ENCODE data around the gene SNX10.
"Not testable (repeated sequence)": the region's sequence is repeated elsewhere in the genome, so short reads cannot be mapped to it uniquely, and the experiment has no call there.

SNX10 gene

GRCh38 chr7:26291699-26292538, at the start of gene SNX10:
SNX10 (plus strand) TSS chr7:26291862; CDS start chr7:26346443, 54,581 bp downstream.
- DNase-seq: peak; percentile 72

GRCh38 chr7:26245150-26245549, 46.5 kb upstream of the SNX10 start:
- DNase-seq: no peak

- DNase-seq: no peak
Measured at GRCh38 chr7:26250239-26250638, 41.4 kb upstream of the SNX10 start.

GRCh38 chr7:26261866-26262265, 29.8 kb upstream of the SNX10 start:
- DNase-seq: not testable (repeated sequence)

- DNase-seq: no peak
Measured at GRCh38 chr7:26265065-26265464, 26.6 kb upstream of the SNX10 start.

DNA sequence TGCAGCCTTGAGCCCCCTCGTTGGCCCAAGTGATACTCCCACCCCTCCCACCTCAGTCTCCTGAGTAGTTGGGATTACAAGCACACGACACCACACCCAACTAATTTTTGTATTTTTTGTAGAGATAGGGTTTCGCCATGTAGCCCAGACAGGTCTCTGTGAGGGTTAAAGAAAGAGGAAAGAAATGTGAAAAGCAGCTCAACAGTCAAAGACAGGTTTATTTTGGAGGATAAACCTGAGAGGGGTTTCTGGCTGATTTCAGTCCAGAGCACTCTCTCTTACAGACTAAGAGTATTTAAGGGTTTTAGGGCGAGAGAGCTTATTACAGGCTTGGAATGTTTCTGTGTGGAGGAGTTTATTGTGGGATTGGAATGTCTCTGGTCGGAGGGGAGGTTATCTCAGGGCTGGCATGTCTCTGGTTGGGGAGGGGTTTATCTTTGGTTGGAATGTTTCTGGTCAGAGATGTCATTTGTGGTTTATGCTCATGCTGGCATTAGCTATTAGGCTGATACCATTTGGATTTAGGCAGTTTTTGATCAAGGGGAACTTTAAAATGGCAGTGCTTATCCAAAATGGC, 26.1 kb upstream of the SNX10 start:
- DNase-seq: no peak

GRCh38 chr7:26267601-26268166, 24.0 kb upstream of the SNX10 start:
- DNase-seq: no peak

DNA sequence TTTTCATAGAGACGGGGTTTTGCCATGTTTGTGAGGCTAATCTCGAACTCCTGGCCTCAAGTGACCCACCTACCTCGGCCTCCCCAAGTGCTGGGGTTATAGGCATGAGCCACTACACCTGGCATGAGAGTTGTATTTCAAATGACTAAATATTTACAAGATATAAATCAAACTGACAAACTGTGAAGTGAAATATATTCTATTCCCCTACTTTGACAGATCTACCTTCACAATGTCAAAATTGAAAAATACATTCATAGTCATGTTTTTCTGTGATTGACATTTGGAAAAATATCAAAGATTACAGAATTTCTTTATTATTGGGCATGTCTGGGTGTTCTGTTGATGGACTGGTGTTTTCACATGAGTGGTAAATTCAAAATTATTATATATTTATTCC, 16.4 kb upstream of the SNX10 start:
- no peak for DNase-seq

DNA sequence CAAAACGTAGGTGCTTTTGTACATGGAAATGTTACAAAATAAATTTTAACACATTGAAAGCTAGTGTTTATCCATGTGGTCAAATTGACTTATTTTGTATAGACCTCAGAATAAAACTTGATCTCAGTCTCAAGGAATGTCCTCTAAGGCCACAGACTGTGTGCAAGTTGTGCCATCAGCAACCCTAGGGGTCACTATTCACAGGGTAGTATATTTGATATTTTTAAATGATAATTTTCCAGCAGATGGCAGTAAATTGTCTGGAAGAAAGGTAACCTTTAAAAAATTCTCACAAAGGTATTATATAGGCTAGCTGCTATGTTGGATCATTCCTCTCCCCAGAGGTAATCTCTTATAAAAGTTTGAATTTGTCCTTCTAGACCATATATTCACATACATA, 12.9 kb upstream of the SNX10 start:
- no peak for DNase-seq

- DNase-seq: no peak
Measured at GRCh38 chr7:26279405-26279804, 12.3 kb upstream of the SNX10 start.

DNA sequence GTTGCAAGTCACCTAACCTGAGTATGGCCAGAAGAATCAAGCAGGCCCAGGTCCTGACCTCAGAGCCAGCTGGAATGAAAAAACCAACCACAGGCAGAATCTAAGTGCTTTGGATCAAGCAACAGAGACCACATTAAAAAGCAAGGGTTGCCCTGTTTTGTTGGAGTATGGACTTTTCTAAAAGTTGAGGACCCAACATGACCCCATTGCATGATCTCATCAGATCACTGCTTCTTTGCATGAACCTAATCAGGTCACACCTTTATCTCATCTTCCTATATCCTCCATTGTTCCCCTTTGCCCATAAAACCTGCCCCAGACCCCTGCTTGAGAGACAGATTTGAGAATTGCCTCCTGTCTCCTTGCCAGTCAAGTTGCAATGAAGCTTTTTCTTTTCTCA, 11.6 kb upstream of the SNX10 start:
- DNase-seq: no peak

DNA sequence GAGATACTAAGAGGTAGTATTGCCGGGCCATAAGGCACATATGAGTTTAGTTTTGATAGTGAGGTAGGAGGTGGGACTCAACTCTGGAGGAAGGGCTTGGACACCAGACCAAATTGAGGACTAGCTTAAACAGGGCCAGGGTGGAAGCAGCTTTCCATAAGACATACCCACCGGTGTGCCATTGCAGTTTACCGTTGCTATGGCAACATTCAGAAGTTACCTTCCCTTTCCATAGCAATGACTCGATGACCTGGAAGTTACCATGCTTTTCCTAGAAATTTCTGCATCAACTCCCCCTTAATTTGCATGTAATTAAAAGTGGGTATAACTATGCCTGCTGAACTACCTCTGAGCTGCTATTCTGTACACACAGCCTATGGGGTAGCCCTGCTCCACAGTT, 10.9 kb upstream of the SNX10 start:
- DNase-seq: no peak

- DNase-seq: no peak
Measured at GRCh38 chr7:26284477-26284876, 7.2 kb upstream of the SNX10 start.

DNA sequence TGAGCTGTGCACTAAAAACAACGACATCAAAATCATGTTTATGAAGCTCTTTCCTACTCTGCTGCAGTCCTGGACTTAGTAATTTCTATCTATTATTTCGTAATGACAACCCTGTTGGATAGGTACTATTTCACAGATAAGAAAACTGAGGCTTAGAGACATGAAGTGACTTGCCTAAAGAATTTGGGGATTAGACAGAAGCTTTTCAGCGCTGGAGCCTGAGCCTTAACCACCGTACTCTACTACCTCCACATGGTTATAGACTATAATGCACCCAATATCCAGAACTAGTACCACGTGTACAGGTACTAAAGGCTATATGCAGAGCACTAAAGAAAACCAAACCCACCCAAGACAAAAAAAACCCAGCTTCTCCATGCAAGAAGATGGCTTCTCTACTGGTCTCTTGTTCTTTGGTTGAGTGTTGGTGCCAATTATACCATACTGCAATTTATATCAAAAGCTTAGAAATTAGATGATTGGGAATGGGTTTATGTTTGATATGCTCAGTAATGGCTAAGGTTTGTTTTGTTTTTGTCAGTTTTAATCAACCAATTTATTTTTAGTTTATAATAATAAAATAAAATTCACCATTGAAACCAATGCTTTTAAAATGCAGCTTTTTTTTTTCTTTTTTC, 6.5 kb upstream of the SNX10 start:
- no peak for DNase-seq

DNA sequence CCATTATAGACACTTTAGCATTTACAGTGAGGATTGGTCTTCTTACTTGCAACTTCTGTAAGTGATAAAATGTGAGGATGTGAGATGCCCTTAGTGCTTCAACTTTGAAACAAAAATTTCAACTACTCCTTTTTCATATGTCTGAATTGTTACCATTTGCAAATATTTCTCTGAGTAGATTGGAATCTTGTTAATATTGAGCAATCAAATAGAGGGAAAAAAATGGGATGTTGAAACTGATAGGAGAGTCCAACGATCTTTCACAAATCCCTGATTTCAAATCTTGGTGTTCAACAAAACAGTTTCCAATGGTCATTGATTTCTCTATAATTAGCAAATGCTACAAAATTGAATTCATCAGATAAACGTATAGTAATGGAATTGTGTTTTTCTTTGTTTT, 5.5 kb upstream of the SNX10 start:
- DNase-seq: no peak

GRCh38 chr7:26288126-26288525, 3.5 kb upstream of the SNX10 start:
- DNase-seq: not testable (repeated sequence)

DNA sequence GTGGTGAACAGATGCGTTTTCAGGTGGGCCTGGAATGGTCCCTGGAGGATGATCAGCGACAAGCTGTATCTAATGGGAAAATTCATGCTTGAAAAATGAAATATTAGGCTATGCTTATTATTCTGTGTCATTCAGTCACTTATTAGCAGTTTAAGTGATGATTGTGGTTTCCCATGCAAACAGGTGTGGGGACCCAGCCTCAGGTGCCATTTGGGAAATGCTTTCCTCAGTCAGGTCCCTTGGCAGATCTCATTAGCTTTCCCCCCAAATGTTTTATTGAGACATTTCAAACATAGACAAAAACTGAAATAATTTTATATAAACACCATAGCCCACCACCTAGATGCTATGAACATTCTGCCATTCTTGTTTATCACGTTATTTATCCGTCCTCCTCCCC, 411 bp upstream of the SNX10 start:
- DNase-seq: no peak

GRCh38 chr7:26292768-26293560, 1.3 kb downstream of the SNX10 start:
- DNase-seq: peak; percentile 15

GRCh38 chr7:26293569-26294308, 2.1 kb downstream of the SNX10 start:
- no peak for DNase-seq

DNA sequence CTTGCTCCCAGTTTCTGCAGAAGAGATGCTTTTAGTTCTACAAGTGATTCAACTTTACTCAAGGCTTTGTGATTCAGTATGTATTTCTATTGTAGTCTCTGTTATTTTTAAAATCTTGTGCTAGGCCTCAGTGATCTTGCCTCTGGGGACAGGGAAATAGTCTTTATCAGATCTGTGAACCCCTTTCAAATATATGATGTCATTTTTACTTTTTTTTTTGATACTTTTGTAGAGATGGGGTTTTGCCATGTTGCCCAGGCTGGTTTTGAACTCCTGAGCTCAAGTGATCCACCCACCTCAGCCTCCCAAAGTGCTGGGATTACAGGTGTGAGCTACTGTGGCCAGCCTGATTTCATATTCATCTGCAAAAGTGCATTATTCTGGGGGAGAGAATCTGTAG, 3.4 kb downstream of the SNX10 start:
- no peak for DNase-seq

DNA sequence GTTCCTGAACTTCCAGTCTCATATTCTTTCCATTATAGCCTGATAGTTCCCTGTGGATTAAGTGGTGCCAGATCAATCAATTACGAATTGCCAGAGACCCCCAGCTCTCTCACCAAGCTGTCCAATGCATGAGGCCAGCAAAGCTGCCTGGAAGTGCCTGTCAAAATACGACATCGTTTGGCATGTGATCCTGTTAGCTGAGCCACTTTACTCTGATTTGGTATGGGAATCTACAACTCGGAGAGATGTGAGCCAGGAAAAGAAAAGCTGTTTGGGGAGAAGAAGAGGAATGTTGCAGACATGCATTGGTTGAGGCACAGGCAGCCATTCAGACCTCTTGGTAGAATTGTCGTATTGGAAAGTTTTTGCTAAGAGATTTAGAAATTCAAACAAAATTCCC, 3.9 kb downstream of the SNX10 start:
- DNase-seq: no peak

DNA sequence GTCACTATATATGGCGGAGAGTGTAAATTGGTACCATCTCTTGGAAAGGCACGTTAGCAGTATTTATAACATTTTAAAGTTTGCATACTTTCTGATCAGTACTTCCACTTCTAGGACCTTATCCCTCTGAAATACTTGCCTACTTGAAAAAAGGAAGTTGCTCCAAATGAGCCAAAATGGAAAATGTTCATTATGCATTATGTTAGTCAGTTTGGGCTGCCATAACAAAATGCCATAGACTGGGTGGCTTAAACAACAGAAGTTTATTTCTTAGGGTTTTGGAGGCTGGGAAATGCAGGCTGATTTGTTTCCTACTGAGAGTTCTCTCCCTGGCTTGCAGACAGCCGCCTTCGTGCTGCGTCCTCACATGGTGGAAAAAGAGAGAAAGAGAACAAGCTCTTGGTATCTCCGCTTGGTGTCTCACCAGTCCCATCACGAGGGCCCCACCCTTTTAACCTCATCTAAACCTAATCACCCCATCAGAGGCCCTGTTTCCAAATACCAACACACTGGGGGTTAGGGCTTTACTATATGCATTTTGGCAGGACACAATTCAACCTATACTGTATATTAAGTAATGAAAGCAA, 6.9 kb downstream of the SNX10 start:
- no peak for DNase-seq
